Ishikawa (cell line): ENCODE results near the gene CDC42BPB.

Source experiments
- CEBPB ChIP-seq: IDR thresholded peaks from 2 replicates; pipeline ENCODE4 v1.6.1; 2012
- EGR1 ChIP-seq: IDR thresholded peaks from 2 replicates; pipeline ENCODE4 v1.6.1; 2012
- EP300 ChIP-seq: IDR thresholded peaks from 2 replicates; pipeline ENCODE4 v1.6.1; 2012; ENCODE audit warnings: borderline replicate concordance
- FOXM1 ChIP-seq: IDR thresholded peaks from 2 replicates; pipeline ENCODE4 v1.6.1; 2012; ENCODE audit warnings: low read depth, borderline replicate concordance
- MAX ChIP-seq: IDR thresholded peaks from 2 replicates; pipeline ENCODE4 v1.6.1; 2012
- RAD21 ChIP-seq: IDR thresholded peaks from 2 replicates; pipeline ENCODE4 v1.6.1; 2012; ENCODE audit warnings: low read depth
- REST ChIP-seq: IDR thresholded peaks from 2 replicates; pipeline ENCODE4 v1.6.1; 2012; ENCODE audit warnings: low read depth, mild to moderate bottlenecking
- TAF1 ChIP-seq: IDR thresholded peaks from 2 replicates; pipeline ENCODE4 v1.6.1; 2012; ENCODE audit warnings: low read depth, mild to moderate bottlenecking
- TCF12 ChIP-seq: IDR thresholded peaks from 2 replicates; pipeline ENCODE4 v1.6.1; 2012; ENCODE audit warnings: low read depth
- TEAD4 ChIP-seq: IDR thresholded peaks from 2 replicates; pipeline ENCODE4 v1.6.1; 2012
- USF1 ChIP-seq: IDR thresholded peaks from 2 replicates; pipeline ENCODE4 v1.6.1; 2012
- YY1 ChIP-seq: IDR thresholded peaks from 2 replicates; pipeline ENCODE4 v1.6.1; 2012; ENCODE audit warnings: low read depth

GRCh38 chr14:102977475-102977874, 79.9 kb downstream of the CDC42BPB start:
- TF ChIP-seq TCF12 (no peak), EP300 (no peak), YY1 (no peak), TAF1 (no peak), TEAD4 (no peak), REST (no peak), RAD21 (no peak), FOXM1 (no peak), MAX (no peak), EGR1 (no peak), USF1 (no peak), CEBPB (no peak)
